Subcutaneous abdominal adipose tissue (tissue), 5 donors: ENCODE results near the gene HNF4A.

Source experiments
- H3K27ac ChIP-seq: one replicate; pipeline ENCODE4 v1.7.0; 2013; ENCODE audit warnings: low read depth, mild to moderate bottlenecking, inconsistent platforms, low read length, moderate library complexity
- H3K27me3 ChIP-seq, 5 donors: one replicate each; pipeline ENCODE4 v1.7.0; 2013; ENCODE audit warnings: low read length in 5 of 5, inconsistent platforms in 1 of 5; ENCODE audit not compliant: control insufficient read depth in 5 of 5, insufficient read depth in 4 of 5
- H3K36me3 ChIP-seq, 5 donors: one replicate each; pipeline ENCODE4 v1.7.0; 2013; ENCODE audit warnings: low read length in 5 of 5; ENCODE audit not compliant: control insufficient read depth in 5 of 5, insufficient read depth in 5 of 5
- H3K4me1 ChIP-seq, 5 donors: one replicate each; pipeline ENCODE4 v1.7.0; 2013; ENCODE audit warnings: low read length in 5 of 5, mild to moderate bottlenecking in 3 of 5, moderate library complexity in 1 of 5; ENCODE audit not compliant: control insufficient read depth in 5 of 5, insufficient read depth in 5 of 5
- H3K4me3 ChIP-seq, 5 donors: one replicate each; pipeline ENCODE4 v1.7.0; 2013; ENCODE audit warnings: low read length in 5 of 5, low read depth in 1 of 5
- H3K9ac ChIP-seq, 5 donors: one replicate each; pipeline ENCODE4 v1.7.0; 2013; ENCODE audit warnings: low read length in 5 of 5, mild to moderate bottlenecking in 4 of 5, moderate library complexity in 3 of 5
- H3K9me3 ChIP-seq, 5 donors: one replicate each; pipeline ENCODE4 v1.7.0; 2013; ENCODE audit warnings: low read length in 5 of 5; ENCODE audit not compliant: control insufficient read depth in 5 of 5
- donor health status: healthy.
- donor health status: healthy.
- donor health status: healthy.
- donor health status: healthy.
- donor health status: healthy.

The HNF4A gene

GRCh38 chr20:44450281-44450889, 94.9 kb downstream of the HNF4A start:
- H3K9me3 ChIP-seq = peaks cover 0 to 5% (median 4%) of the 10 kb centered on the region in 5 donors
- no peak overlapping the region for H3K9ac ChIP-seq
- H3K4me3 ChIP-seq = no peak overlapping the region
- H3K4me1 ChIP-seq = peaks cover 0 to 3% (median 0%) of the 10 kb centered on the region in 5 donors
- no peak overlapping the region for H3K27ac ChIP-seq
- H3K27me3 ChIP-seq = peaks cover 0 to 3% (median 0%) of the 10 kb centered on the region in 5 donors
- H3K36me3 ChIP-seq = no peaks in the 10 kb centered on the region

GRCh38 chr20:44450903-44451450, 95.5 kb downstream of the HNF4A start:
- Histone ChIP-seq H3K27ac (no peak overlapping the region), H3K36me3 (no peaks in the 10 kb centered on the region), H3K9ac (no peak overlapping the region), H3K27me3 (peaks cover 0 to 3% (median 0%) of the 10 kb centered on the region in 5 donors), H3K4me1 (peaks cover 0 to 3% (median 0%) of the 10 kb centered on the region in 5 donors), H3K9me3 (peaks cover 0 to 5% (median 4%) of the 10 kb centered on the region in 5 donors), H3K4me3 (no peak overlapping the region)

- no peak overlapping the region for H3K9ac ChIP-seq
- no peak overlapping the region for H3K27ac ChIP-seq
- H3K4me3 ChIP-seq = no peak overlapping the region
- H3K4me1 ChIP-seq = peaks cover 0 to 3% (median 0%) of the 10 kb centered on the region in 5 donors
- H3K9me3 ChIP-seq = no peaks in the 10 kb centered on the region
- H3K27me3 ChIP-seq = peaks cover 0 to 3% (median 0%) of the 10 kb centered on the region in 5 donors
- H3K36me3 ChIP-seq = no peaks in the 10 kb centered on the region
Observed at GRCh38 chr20:44454306-44454963, 98.9 kb downstream of the HNF4A start.

GRCh38 chr20:44455126-44455525, 99.6 kb downstream of the HNF4A start:
- Histone ChIP-seq H3K27ac (no peak overlapping the region), H3K9me3 (no peaks in the 10 kb centered on the region), H3K36me3 (no peaks in the 10 kb centered on the region), H3K27me3 (peaks cover 0 to 3% (median 0%) of the 10 kb centered on the region in 5 donors), H3K9ac (no peak overlapping the region), H3K4me1 (peaks cover 0 to 3% (median 0%) of the 10 kb centered on the region in 5 donors), H3K4me3 (no peak overlapping the region)

GRCh38 chr20:44456611-44457010, 101.1 kb downstream of the HNF4A start:
- Histone ChIP-seq H3K9ac (no peak overlapping the region), H3K27ac (no peak overlapping the region), H3K36me3 (no peaks in the 10 kb centered on the region), H3K4me3 (no peak overlapping the region), H3K4me1 (peaks cover 0 to 3% (median 0%) of the 10 kb centered on the region in 5 donors), H3K9me3 (no peaks in the 10 kb centered on the region), H3K27me3 (no peaks in the 10 kb centered on the region)

DNA sequence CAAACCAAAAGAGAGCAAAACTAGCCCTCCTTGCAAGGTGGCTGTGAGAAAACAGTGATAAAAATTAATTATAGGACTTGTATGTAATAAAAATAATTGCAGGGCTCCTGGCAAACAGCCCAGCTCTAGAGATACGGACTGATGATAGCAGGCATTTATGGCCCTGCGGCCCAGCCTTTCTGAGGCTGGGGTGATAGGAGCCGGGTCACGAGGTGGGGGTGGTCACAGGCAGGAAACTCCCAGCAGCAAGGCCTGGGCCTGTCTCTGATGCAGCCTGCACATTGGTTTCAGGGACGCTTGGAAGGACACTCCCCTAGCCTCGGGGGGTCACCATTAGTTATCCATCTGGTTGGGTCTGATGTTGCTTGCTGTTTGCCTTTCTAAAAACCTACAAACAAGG, 101.5 kb downstream of the HNF4A start:
- Histone ChIP-seq H3K9me3 (no peaks in the 10 kb centered on the region), H3K4me3 (no peak overlapping the region), H3K27me3 (no peaks in the 10 kb centered on the region), H3K4me1 (peaks cover 0 to 3% (median 0%) of the 10 kb centered on the region in 5 donors), H3K9ac (no peak overlapping the region), H3K36me3 (no peaks in the 10 kb centered on the region), H3K27ac (no peak overlapping the region)

GRCh38 chr20:44459271-44459670, 103.8 kb downstream of the HNF4A start:
- Histone ChIP-seq H3K4me3 (no peak overlapping the region), H3K36me3 (no peaks in the 10 kb centered on the region), H3K9me3 (no peaks in the 10 kb centered on the region), H3K9ac (no peak overlapping the region), H3K27ac (no peak overlapping the region), H3K27me3 (no peaks in the 10 kb centered on the region), H3K4me1 (peaks cover 0 to 3% (median 0%) of the 10 kb centered on the region in 5 donors)

DNA sequence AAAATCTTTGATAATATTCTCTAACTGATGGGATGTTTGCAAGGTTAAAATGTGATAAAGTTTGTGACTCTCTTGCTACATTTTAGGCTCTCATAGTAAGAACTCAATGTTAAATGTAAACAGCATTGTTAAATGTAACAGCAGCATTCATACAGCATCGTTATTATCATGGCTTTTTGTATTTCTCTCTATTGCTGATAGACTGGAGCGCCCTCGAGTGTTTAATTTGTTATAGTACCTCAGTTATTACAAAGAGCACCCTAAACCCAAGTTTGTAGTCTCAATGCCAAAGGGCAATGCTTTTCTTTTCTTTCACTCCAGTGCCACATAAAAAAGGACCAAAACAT, 105.3 kb downstream of the HNF4A start:
- no peaks in the 10 kb centered on the region for H3K27me3 ChIP-seq
- H3K4me1 ChIP-seq = no peaks in the 10 kb centered on the region
- H3K27ac ChIP-seq = no peak overlapping the region
- H3K36me3 ChIP-seq = no peaks in the 10 kb centered on the region
- H3K9ac ChIP-seq = no peak overlapping the region
- H3K4me3 ChIP-seq = no peak overlapping the region
- H3K9me3 ChIP-seq = no peaks in the 10 kb centered on the region

DNA sequence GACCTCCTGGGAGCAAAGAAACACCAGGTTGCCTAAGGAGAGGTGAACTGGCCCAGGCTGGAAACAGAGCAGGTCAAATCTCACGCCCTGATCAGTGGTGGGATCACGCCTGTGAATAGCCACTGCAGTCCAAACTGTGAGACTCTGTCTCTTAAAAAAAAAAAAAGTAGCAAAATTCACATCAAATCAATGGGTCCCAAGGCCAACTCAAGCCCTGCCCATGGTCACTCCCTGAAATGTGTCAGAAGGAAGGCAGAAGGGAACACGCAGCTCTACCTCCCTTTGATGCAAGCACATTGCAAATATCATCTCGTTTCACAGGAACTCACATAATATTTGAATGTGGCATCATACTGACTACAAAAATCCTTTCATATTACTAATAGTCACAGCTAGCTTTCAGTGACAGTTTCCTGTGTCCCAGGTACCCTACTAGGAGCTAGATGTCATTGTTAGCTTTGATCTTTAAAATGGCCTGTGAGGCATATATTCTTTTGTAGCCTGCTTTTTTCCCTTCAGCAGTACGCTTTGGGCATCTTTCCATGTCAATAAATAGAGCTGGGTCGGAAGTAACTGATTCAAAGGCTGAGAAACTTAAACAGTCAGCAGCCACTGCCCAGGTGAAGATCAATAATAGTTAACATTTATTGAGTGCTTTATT, 105.8 kb downstream of the HNF4A start:
- Histone ChIP-seq H3K27me3 (no peaks in the 10 kb centered on the region), H3K4me3 (no peak overlapping the region), H3K9me3 (no peaks in the 10 kb centered on the region), H3K27ac (no peak overlapping the region), H3K36me3 (no peaks in the 10 kb centered on the region), H3K9ac (no peak overlapping the region), H3K4me1 (no peaks in the 10 kb centered on the region)

DNA sequence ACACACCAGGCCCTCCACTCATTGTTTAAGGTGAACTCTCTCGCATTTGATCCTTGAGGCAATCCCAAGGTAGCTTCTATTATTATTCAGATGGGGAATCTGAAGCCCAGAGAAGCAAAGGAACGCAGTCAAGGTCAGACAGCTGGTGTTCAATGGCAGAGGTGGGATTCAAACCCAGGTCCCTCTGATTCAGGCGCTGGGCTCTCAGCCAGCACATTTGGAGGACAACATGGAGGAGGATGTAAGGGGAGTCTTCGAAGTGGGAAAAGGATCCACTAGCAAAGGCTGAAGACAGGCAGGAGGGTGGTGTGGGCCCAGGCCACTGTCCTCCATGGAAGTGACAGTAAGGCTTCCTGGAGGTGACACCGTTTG, 106.3 kb downstream of the HNF4A start:
- no peak overlapping the region for H3K4me3 ChIP-seq
- H3K9ac ChIP-seq = no peak overlapping the region
- H3K27ac ChIP-seq = no peak overlapping the region

More for the DNA sequence above, 106.3 kb downstream of the HNF4A start:
- H3K9me3 ChIP-seq = no peaks in the 10 kb centered on the region
- peaks cover 0 to under 1% (median 0%) of the 10 kb centered on the region in 5 donors for H3K4me1 ChIP-seq
- no peaks in the 10 kb centered on the region for H3K27me3 ChIP-seq
- H3K36me3 ChIP-seq = no peaks in the 10 kb centered on the region
